ENCODE measurements around the gene TSPOAP1.
A peak's percentile ranks its signal among the peaks of the same experiment; 100 is the strongest.

TSPOAP1 gene

DNA sequence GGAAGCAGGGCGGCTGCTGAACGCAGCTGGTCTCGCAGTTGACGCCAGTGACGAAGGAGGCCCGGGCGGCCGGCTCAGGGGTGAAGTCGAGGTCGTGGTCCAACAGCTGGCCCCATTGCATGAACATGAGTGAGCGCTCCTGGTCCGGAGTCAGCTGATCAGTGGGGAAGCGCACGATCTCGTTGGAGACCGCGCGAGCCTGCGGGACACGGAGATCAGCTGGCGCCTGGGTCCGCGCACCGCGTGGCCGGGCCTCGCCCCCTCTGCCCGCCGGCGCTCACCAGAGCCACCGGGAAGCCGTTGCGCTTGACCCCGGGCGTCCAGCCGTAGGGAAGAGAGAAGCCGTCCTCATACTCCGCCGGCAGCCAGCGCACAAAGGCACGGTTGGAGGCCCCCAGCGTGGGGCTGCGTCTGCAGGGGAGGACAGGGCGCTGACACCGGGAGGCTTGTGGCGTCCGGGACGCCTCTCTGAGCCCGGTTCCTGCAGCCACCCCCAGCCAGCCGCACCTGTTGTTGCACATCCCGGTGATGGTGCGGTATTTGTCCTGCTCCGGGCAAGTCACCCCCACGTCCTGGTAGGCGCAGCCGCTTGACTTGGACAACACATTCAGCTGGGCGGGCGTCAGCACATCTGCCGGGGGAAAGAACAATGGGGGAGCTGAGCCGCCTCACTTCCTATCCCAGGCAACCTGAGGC lies 49.4 kb downstream of the TSPOAP1 start:
- no peak overlapping the region for H3K4me2 ChIP-seq (ENCODE audit: low read depth, low read length, poor library complexity, severe bottlenecking)
- no peak overlapping the region for H3K4me3 ChIP-seq (ENCODE audit: low read length, poor library complexity, severe bottlenecking)
- TF ChIP-seq, protein P1, sequence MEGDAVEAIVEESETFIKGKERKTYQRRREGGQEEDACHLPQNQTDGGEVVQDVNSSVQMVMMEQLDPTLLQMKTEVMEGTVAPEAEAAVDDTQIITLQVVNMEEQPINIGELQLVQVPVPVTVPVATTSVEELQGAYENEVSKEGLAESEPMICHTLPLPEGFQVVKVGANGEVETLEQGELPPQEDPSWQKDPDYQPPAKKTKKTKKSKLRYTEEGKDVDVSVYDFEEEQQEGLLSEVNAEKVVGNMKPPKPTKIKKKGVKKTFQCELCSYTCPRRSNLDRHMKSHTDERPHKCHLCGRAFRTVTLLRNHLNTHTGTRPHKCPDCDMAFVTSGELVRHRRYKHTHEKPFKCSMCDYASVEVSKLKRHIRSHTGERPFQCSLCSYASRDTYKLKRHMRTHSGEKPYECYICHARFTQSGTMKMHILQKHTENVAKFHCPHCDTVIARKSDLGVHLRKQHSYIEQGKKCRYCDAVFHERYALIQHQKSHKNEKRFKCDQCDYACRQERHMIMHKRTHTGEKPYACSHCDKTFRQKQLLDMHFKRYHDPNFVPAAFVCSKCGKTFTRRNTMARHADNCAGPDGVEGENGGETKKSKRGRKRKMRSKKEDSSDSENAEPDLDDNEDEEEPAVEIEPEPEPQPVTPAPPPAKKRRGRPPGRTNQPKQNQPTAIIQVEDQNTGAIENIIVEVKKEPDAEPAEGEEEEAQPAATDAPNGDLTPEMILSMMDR (conservative IDR thresholded peaks at IDR 0.05; ENCODE audit: low read length), result no peak
- no peak for TF ChIP-seq EZH2phosphoT487 (IDR thresholded peaks at IDR 0.05; ENCODE audit: borderline replicate concordance)
- peaks cover 34% of the 10 kb centered on the region for H3K4me1 ChIP-seq (ENCODE audit: insufficient read depth, low read length, poor library complexity, severe bottlenecking)
- no peaks in the 10 kb centered on the region for H4K20me1 ChIP-seq (ENCODE audit: insufficient read depth, low read length, poor library complexity, severe bottlenecking)
- no peak overlapping the region for H2AFZ ChIP-seq (ENCODE audit: low read length)
- H3K79me2 ChIP-seq (ENCODE audit: insufficient read depth, low read length), result no peaks in the 10 kb centered on the region
- H3K9me2 ChIP-seq (replicated peaks; ENCODE audit: low read depth, low read length), result no peaks in the 10 kb centered on the region
- no peaks in the 10 kb centered on the region for H3K9me3 ChIP-seq (ENCODE audit: insufficient read depth, low read depth, low read length)
- H3F3A ChIP-seq (ENCODE audit: low read depth), result no peaks in the 10 kb centered on the region
- no peak overlapping the region for H3K9ac ChIP-seq (ENCODE audit: low read depth, low read length, poor library complexity, severe bottlenecking)
- no peaks in the 10 kb centered on the region for H3K27me3 ChIP-seq (ENCODE audit: insufficient read depth, low read length, poor library complexity, severe bottlenecking)
- no peaks in the 10 kb centered on the region for H3K36me3 ChIP-seq (ENCODE audit: insufficient read depth, low read length)

DNA sequence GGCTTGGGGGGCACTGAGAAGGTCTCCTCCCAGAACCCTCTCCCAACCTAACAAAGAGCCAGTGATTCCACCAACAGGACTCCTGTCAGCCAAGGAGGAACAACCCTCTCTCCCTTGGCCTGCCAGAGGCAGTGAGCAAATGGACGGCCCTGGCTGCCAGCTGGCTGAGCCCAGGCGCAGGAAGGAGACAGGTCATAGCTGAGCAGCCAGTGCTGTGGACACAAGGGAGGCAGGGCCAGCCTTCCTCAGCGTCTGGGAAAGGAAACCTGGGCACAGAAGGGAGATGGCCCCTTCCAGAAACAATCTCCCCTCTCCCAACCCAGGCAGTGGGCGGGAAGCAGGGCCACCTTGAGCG lies 50.0 kb downstream of the TSPOAP1 start:
- Histone ChIP-seq H3K27me3 (ENCODE audit: insufficient read depth, low read length, poor library complexity, severe bottlenecking) (no peaks in the 10 kb centered on the region), H3F3A (ENCODE audit: low read depth) (no peaks in the 10 kb centered on the region), H3K4me3 (ENCODE audit: low read length, poor library complexity, severe bottlenecking) (no peak overlapping the region), H3K4me2 (ENCODE audit: low read depth, low read length, poor library complexity, severe bottlenecking) (no peak overlapping the region), H3K36me3 (ENCODE audit: insufficient read depth, low read length) (no peaks in the 10 kb centered on the region), H2AFZ (ENCODE audit: low read length) (no peak overlapping the region), H3K9me3 (ENCODE audit: insufficient read depth, low read depth, low read length) (no peaks in the 10 kb centered on the region), H4K20me1 (ENCODE audit: insufficient read depth, low read length, poor library complexity, severe bottlenecking) (no peaks in the 10 kb centered on the region), H3K79me2 (ENCODE audit: insufficient read depth, low read length) (no peaks in the 10 kb centered on the region), H3K4me1 (ENCODE audit: insufficient read depth, low read length, poor library complexity, severe bottlenecking) (peaks cover 34% of the 10 kb centered on the region), H3K9me2 (replicated peaks; ENCODE audit: low read depth, low read length) (no peaks in the 10 kb centered on the region), H3K9ac (ENCODE audit: low read depth, low read length, poor library complexity, severe bottlenecking) (no peak overlapping the region)
- no peak for TF ChIP-seq EZH2phosphoT487 (IDR thresholded peaks at IDR 0.05; ENCODE audit: borderline replicate concordance)
- TF ChIP-seq, protein P1 (conservative IDR thresholded peaks at IDR 0.05; ENCODE audit: low read length), result no peak

DNA sequence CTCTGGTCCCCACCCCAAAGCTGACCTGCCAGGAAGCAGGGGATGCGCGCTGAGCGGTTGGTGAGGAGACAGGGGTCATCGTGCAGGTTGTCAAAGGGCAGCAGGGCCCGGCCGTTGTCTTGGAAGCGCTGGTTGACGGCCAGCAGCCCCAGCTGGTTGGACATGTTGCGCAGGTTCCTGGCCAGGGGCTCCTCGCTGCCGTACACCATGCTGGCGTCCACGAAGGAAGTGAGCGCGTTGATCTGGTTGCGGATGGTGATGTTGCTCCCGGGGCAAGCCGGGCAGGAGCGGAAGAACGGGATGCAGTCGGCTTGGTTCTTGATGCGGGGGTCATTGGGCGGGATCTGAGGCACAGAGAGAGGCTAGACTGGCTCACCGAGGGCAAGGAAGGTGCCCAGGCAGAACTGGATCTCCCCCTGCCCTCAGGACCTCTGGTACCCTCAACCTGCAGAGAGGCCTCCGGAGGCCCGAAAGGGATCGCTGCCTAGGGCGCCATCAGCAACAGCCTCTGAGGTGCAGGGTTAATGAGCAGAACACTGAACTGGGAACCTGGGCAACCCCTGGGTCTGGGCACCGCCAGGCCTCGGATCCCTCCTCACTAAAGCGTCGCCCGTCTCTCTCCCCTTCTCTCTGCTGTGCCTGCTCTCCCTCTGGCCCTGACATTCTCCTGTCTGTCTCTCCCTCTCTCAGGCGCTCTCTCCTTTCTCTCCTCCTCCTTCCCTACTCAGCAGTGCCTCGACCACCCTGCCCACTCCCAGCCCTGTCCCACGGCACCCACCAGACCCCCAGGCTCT lies 50.6 kb downstream of the TSPOAP1 start:
- no peaks in the 10 kb centered on the region for H3F3A ChIP-seq (ENCODE audit: low read depth)
- no peaks in the 10 kb centered on the region for H3K79me2 ChIP-seq (ENCODE audit: insufficient read depth, low read length)
- peak overlapping the region; percentile 1 for H3K9ac ChIP-seq (ENCODE audit: low read depth, low read length, poor library complexity, severe bottlenecking)
- no peaks in the 10 kb centered on the region for H3K27me3 ChIP-seq (ENCODE audit: insufficient read depth, low read length, poor library complexity, severe bottlenecking)
- peaks cover 30% of the 10 kb centered on the region for H3K4me1 ChIP-seq (ENCODE audit: insufficient read depth, low read length, poor library complexity, severe bottlenecking)
- no peak overlapping the region for H3K4me3 ChIP-seq (ENCODE audit: low read length, poor library complexity, severe bottlenecking)
- TF ChIP-seq, protein P1 (conservative IDR thresholded peaks at IDR 0.05; ENCODE audit: low read length), result no peak
- TF ChIP-seq EZH2phosphoT487 (IDR thresholded peaks at IDR 0.05; ENCODE audit: borderline replicate concordance), result no peak
- no peaks in the 10 kb centered on the region for H3K9me3 ChIP-seq (ENCODE audit: insufficient read depth, low read depth, low read length)
- no peaks in the 10 kb centered on the region for H3K9me2 ChIP-seq (replicated peaks; ENCODE audit: low read depth, low read length)
- no peak overlapping the region for H3K4me2 ChIP-seq (ENCODE audit: low read depth, low read length, poor library complexity, severe bottlenecking)
- H2AFZ ChIP-seq (ENCODE audit: low read length), result no peak overlapping the region
- H4K20me1 ChIP-seq (ENCODE audit: insufficient read depth, low read length, poor library complexity, severe bottlenecking), result no peaks in the 10 kb centered on the region
- no peaks in the 10 kb centered on the region for H3K36me3 ChIP-seq (ENCODE audit: insufficient read depth, low read length)
